HG03558 (cell line): ENCODE measurements around the gene PPDPF.

Source experiments
- ATAC-seq: cut with Tn5 transposase; IDR thresholded peaks from one replicate; pipeline ENCODE4 v1.9.1; 2021; ENCODE audit warnings: moderate number of reproducible peaks; ENCODE audit not compliant: unreplicated experiment; ENCODE audit errors: extremely low read depth

PPDPF gene

DNA sequence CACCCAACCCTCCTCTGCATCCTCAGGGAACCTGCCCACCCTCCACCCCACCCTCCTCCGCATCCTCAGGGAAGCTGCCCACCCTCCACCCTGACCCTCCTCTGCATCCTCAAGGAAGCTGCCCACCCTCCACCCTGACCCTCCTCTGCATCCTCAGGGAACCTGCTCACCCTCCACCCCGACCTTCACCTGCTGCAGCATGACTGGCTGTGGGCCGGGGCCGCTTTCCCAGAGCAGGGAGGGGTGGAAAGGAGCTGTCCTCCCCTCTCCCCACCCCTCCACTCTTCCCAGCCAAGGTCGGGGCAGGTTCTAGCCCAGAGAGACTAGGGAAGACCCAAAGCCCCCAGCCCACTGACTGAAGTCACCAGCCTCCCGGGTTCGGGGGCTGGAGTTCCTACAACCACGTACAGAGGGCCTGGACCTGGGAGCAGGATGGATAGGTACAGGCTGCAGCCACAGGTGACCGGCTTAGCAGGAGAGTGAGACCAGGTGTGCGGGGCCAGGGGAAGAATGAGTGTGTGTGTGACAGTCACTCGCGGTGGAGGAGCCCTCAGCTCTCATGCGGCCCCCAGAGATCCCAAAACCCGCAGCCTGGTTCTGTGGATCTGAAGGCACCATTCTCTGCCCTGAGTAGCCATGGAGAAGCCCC is 33.3 kb upstream of the PPDPF start:
- no peak for ATAC-seq

DNA sequence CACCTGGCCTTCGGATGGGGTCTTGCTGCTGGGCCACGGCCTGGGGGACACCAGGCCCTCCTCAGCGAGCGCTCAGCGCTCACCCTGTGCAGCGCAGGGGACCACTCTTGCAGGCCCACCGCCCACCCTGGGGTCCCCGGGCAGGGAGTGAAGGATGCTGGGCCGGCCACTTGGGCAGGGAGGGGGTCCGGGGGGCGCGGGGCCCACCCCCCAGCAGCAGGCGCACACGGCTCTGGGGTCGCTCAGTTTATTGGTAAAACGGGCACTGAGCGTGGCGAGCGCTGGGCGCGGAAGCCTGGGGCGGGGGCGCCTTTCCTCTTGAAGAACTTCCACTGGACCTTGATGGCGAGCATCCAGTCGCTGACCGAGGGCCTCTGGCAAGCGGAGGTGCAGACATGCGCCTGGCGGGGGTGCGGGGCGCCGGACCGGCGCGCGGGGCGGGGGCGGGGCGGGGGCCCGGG is 32.8 kb upstream of the PPDPF start:
- no peak for ATAC-seq

DNA sequence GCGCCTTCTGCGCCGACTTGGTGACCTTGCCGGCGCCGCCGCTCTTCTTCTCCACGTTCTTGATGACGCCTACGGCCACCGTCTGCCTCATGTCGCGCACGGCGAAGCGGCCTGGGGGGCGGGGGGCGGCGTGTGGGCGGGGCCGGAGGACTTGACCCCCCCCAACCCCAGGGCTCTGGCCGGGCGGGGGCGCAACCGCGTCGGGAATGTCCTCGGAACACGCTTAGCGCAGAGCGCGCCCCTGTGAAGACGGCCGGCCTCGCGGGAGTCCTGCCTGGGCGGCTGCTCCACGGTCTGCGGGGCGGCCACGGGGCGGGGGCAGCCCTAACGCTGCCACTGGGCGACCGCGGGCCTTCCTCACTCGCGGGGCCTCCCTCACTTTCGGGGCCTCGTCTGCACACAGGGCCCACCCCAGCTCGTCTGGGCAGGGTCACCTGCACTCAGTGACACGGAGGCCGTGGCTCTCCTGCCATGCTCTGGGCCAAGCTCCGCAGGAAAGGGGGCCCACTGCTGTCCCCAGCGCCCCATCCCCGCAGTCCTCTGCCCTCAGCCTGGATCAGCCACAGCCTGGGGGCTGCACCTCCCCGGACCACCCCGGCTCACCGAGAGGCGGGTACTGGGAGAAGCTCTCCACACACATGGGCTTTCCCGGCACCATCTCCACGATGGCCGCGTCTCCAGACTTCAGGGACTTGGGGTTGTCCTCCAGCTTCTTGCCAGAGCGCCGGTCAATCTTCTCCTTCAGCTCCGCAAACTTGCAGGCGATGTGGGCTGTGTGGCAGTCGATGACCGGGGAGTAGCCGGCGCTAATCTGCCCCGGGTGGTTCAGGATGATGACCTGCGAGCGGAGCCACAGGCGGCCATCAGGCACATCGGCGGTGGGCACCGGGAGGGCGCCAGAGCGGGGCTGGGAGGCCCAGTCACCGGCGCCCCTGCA is 32.0 kb upstream of the PPDPF start:
- ATAC-seq, result no peak

DNA sequence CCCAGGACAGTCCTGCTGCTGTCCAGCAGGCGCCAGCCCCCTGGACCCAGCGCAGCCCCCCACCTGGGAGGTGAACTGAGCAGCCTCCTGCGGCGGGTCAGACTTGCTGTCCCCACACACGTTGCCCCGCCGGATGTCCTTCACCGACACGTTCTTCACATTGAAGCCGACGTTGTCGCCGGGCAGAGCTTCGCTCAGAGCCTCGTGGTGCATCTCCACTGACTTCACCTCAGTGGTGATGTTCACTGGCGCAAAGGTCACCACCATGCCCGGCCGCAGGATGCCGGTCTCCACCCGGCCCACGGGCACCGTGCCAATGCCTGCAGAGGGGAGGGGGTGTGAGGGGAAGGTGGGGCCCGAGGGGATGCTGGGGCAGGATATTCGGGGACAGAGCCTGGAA is 30.1 kb upstream of the PPDPF start:
- no peak for ATAC-seq

DNA sequence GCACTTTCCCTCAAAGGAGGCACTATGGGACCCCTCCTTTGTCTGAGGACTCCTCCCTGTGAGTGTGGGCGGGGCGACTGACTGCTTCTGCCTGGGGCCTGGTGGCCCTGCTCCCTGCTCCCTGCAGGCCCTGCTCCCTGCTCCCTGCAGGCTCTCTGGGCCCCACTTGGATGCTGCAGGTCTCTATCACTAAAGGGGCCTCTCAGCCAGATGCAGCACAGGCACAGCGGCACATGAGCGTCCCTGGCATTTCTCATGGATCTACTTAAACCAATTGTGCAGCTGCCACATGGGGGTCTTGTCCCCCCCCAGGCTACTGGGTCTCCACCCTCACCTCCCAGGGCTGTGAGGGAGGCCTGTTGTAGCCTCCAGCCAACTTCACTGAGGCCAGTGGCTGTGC is 29.5 kb upstream of the PPDPF start:
- ATAC-seq, result no peak

DNA sequence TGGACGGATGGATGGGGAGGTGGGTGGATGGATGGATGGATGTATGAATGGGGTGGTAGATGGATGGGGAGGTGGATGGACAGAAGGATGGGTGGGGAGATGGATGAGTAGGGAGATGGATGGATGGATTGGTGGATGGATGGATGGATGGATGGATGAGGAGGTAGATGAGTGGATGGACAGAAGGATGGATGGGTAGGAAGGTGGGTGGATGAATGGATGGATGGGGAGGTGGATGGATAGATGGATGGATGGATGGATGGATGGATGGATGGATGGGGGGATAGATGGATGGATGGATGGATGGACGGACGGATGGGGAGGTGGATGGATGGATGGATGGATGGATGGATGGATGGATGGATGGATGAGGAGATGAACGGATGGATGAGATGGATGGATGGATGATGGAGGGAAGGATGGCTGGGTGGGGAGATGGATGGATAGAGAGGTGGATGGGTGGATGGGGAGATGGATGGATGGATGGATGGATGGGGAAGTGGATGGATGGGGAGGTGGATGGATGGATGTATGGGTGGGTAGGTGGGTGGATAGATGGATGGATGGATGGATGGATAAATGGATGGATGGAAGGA is 28.8 kb upstream of the PPDPF start:
- no peak for ATAC-seq

DNA sequence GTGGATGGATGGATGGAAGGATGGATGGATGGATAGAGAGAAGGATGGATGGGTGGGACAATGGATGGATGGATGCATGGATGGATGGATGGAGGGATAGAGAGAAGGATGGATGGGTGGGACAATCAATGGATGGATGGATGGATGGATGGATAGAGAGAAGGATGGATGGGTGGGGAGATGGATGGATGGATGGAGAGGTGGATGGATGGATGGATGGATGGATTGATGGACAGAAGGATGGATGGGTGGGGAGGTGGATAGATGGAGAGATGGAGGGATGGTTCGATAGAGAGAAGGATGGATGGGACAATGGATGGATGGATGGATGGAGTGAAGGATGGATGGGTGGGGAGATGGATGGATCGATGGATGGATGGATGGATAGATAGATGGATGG is 28.0 kb upstream of the PPDPF start:
- no peak for ATAC-seq

DNA sequence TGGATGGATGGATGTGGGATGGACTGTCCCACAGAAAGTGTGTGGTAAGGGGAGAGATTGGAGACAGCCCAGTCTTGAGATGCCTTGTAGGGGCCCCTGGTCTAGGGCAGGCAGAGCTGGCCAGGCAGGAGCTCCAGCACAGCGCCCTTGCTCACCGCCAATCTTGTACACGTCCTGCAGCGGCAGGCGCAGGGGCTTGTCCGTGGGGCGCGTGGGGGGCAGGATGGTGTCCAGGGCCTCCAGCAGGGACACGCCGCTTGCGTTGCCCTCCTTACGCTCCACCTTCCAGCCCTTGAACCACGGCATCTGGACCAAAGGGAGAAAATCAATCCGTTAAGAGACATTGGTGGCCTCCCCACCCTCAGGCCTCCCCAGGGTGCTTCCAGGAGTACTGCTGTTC is 27.6 kb upstream of the PPDPF start:
- ATAC-seq, result no peak

DNA sequence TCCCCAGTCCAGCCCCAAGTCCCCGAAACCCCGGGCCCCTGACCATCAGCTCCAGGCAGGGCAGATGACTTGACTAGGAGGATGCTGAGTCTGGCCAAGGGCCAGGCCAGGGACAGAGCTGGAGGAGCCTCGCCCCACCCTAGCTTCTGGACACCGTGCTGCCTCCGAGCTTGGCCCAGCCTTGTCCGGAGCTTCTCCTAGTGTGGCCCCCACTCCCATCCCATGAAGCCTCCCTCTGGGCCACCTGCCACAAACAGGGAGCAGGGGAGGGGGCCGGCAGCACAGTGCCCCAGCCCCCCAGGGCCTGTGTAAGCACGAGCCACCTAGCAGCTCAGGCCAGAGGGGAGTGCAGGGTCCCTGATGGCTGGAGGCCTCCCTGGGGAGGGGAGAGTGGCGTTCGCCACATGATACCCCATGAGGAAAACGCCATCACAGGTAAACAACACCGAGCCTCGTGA is 27.0 kb upstream of the PPDPF start:
- ATAC-seq, result no peak

DNA sequence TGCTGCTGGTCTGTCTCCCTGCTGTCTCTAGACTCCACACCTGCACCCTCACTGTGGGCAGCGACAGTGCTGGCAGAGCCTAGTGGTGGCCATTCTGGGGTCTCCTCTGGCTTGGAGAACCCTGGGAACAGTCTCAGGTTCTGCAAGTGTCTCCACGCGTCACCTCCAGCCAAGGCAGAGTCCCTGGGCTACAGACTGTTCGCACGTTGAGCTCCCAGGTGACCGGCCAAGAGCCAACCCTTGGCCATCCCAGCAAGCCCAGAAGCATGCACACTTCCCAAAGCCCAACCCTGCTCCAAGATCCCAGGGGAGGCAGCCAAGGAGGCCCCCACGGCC is 26.5 kb upstream of the PPDPF start:
- ATAC-seq, result no peak

DNA sequence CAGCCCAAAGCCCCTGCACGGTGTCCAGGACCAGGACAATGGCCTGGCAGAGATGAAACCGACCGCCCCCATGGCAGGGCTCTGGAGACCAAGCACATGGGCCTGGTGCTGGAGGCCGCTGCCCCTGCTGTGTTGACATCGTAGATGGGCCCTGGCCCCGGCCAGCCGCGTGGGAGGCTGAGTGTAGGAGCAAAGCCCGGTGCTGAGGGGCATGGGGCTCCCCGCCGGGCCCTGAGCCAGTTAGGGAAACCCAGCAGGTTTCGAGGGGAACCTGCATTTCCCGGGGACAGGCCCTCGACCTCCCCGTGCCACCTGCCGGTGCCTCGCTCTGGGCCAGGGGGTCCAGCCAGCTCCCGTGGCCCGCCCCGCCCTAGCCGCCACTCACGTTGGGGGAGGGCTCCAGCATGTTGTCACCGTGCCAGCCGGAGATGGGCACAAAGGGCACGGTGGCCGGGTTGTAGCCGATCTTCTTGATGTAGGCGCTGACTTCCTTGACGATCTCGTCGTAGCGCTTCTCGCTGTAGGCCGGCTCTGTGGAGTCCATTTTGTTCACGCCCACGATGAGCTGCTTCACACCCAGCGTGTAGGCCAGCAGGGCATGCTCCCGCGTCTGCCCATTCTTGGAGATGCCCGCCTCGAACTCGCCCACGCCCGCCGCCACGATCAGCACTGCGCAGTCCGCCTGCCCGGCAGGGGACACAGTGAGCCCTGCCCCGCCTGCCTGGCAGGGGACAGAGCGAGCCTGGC is 26.0 kb upstream of the PPDPF start:
- no peak for ATAC-seq

DNA sequence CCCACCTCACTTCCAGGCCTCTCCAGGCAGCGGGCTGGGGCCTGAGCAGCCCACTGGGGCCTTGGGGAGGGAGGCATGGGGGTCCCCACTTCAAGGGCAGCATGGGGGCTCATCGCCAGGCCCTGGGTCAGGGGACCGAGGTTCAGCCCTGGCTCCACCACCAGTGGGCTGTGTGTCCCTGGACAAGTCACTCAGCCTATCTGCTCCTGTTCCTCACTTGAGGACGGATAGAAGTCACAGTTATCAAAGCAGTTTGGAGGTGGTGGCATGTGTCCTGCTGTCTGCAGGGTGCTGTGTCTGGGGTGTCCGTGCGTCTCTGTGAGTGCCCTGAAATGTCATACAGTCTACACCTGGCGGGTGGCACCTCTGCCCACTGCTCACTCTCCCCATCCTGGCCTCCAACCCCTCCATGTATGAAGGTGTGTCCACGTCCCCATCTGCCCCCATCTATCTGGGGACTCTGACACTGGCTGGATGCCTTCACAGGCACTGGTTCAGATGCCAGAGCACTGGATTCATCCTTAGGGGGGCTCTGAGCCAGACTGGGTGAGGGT is 25.3 kb upstream of the PPDPF start:
- ATAC-seq, result no peak

DNA sequence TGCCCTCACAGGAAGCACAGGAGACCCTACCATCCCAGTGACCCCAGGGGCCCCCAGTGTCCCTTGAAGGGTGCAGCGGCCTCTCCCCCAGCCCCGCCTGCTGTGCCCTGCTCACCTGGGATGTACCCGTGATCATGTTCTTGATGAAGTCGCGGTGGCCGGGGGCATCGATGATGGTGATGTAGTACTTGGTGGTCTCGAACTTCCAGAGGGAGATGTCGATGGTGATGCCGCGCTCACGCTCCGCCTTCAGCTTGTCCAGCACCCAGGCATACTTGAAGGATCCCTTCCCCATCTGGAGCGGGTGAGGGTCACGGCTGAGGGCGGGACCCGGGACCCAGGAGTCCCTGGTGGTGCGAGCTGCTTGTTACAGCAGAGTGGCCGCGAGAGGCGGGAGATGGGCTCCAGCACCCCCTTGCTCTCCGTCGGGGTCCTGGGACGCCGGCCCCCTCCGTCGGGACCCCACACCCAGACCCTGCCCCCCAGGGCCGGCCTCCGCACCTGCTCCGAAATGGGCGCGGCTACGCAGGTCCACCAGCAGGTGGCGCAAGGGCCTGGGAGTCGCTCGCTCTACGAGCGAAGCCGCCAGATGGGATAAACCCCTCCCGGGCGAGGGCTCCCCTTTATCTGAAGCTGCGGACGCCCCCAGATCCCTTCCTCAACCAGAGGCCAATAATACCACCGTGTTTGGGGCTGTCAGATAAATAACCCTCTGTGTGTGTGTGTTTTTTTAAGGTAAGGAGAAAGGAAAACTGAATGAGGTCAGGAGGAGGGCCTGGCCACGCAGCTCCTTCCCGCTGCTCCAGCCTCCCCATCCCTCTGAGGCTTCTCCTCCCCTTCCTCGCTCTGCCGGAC is 24.6 kb upstream of the PPDPF start:
- no peak for ATAC-seq

DNA sequence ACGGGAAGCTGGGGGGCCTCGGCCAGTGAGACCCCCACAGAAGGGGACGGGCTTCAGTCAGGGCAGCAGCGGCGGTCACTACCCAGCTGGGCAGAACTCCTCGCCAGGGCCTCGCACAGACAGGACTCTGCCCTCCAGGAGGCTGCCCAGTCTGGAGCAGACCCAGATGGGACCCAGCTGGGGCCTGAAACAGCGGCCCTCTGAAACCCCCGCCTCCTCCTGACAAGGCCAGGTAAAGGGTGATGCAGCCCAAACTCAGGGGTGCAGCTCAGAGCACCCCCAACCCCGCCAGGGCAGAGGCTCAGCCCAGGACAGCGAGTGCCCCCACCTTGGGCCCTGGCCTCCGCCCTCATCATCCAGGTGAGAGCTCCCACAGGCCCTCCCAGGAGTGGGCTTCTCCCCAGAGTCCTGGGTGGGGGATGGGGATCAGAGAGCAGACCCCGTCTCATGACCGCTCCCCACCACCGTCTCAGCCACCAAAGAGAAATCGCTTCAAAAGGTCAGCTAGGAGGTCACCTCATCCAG is 23.9 kb upstream of the PPDPF start:
- ATAC-seq, result no peak

DNA sequence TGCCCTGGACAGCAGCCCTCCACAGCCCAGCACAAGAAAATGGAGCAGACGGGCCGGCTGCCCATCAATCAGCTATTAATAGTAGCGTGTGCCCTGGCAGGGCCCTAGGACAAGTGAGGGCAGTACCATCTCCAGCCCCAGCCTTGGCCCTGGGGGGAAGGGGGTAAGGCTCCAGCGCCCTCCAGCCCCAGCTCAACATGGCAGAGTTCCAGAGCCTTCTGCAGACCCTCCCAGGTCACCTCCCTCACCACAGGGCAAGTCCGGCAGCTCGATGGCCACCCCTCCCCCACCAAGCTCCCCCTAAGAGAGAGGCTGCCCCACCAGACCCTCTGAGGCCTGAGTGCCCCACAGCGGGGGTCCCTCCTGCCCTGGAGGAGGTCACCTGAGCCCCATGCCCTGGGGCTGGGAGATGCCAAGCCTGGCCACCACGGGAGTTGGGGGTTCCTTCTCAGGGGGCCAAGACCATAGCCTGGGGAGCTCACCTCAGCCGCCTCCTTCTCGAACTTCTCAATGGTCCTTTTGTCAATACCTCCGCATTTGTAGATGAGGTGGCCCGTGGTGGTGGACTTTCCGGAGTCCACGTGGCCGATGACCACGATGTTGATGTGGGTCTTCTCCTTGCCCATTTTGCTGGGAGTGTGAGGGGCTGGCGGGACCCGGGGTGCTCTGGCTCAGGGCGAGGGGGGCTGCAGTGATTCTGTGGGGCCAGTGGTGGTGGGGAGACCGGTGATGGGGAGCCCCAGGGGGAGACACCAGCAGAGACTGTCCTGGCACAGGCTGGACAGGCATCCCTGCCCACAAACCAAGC is 23.2 kb upstream of the PPDPF start:
- ATAC-seq, result no peak

DNA sequence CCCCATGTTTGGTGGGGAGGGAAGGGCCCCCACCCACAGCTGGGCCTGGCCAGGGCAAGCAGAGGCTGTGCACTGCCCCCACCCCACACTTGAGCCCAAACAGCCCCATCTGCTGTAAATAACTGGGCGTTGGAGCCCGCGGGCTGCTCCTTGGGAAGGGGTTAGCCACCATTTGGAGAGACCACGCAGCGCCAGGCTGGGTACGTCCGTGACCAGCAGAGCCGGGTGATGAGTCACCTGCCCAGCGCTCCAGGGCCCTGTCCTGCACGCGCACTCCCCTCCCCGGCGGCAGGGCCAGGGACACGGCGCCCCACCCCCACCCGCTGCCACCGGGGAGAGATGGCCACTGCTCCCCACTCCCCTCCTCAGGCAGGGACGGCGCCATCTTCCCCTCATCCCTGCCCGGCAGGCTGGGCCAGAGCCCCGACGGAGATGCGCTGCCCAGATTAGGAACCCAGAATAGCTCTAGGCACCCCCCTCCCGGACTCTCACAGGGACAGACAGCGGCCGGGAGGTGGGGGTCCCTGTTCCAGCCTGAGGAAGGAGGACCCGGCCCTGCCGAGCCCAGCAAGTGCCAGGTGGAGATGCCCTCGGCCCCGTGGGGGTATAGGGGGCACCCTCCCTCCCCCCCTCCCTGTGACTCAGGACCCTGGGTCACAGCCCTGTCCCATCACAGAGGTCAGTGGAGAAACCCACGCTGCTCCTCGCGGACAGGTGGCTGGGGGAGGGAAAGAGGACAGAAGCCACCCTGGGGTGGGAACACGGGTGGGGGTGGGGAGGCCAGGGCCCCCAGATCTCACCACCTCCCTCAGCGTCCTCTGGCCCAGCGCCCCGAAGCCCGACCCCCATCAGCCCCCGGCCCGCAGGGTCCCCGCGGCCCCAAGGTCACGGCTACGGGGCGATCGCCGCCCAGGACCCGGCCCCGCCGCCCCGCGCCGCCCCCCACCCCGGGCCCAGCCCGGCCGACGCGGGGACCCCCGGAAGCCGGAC is 22.3 kb upstream of the PPDPF start:
- no peak for ATAC-seq

DNA sequence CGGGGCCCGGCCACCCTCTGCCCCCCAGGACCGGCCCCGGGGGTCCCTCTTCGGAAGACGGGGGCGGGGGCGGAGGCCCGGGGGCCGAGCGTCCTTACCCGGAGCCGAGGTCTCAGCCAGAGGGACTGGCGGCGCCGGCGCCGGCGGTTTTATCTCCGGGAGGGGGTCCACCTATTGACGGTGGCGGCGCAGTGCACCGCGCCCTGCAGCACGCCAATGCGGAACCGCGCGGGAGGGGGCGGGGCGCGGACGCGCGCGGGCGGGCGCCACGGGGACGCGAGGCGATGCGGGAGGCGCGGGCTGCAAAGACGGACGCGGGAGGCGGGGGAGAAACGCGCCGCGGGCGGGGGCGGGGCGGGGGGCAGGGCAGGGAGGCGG is 21.6 kb upstream of the PPDPF start, which contains the start of gene EEF1A2:
Gene EEF1A2 (minus strand): TSS at position 124 of the 378 bp plus-strand sequence. CDS start 1,320 bp downstream, outside the sequence.
- no peak for ATAC-seq
